Fibroblast of skin of abdomen (primary cell): ENCODE measurements around the gene CTDP1.
"Not testable (repeated sequence)": the region's sequence is repeated elsewhere in the genome, so short reads cannot be mapped to it uniquely, and the experiment has no call there.

Experiments used
- DNase-seq: peaks from one replicate; pipeline ENCODE4 v3.0.0-alpha.2; 2013

CTDP1 gene

GRCh38 chr18:79747156-79747845, 67.7 kb downstream of the CTDP1 start:
- no peak for DNase-seq

DNA sequence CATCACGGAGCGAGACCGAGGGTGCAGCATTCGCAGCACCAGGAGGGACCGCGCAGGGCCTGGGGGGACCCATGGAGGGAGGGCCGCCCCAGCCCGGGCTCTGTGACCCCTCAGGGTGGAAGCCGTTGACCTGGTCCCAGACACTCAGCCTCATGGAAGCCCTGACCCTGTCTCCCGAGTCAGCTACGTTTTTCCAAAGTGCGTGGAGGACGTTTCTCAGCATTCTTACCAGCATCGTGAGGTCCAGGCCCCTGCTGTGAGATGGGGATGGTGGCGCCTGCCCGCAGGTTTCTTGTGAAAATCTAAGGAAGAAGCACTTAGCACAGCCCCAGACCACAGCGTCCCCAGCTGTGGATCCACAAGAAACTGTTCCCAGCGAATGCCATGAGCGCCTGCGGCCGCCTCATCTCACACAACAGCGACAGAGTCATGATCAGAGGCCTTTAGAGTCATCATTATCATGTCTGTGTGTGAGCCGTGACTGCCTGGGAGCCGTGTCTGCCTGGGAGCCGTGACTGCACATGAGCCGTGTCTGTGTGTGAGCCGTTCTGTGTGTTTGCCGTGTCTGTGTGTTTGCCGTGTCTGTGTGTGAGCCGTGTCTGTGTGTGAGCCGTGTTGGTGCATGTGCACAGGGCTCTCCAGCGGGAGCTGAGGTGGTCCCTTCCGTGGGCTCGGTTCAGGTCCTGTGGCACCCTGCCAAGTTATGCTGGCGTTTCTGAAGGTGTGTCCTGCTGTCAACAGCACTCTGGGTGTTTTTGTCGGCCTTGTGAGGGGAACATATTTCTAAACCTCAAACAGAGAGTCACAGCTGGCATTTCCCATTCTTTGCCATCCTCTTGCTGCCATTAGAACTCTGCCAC, 68.9 kb downstream of the CTDP1 start:
- no peak for DNase-seq

DNA sequence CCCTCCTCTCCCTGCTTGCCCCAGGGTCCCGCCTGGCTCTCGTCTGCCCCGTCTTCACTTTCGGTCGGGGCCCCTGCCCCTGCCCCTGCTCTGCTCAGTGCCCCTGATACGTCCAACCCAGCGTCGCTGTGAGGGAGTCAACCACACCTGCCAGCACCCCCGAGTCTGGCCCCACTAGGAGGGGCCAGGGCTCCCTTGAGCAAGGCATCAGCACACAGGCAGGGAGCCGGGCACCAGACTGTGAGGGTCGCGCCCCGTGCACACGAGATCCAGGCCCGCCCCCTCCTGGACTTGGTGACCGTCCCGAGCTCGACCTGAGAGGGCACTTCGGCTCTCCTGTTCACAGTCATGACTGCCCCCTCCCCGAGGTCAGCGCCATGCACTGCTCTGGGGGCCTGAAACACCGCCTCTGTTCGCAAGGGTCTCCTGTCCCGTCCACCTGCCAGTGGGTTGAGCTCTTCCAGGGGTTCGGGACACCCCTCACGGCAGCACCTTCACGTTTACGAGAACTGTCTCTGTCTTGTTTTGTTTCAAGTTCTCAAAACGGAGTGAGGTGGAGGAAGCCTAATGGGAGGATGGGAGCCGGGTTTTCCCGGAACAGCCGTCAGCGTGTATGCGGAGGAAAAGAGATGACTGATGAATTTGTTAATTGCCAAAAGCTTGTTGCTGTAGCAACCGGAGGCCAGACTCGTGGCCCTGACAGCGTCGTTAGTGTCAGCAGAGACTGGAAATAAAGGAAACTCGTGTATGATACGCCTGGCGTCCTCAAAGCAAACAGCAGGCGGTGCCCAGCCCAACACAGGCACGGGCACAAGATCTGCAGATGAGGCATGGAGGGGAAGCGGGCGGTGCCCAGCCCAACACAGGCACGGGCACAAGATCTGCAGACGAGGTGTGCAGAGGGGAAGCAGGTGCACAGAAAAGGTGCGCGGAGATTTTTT, 69.9 kb downstream of the CTDP1 start:
- DNase-seq: peak; percentile 8

DNA sequence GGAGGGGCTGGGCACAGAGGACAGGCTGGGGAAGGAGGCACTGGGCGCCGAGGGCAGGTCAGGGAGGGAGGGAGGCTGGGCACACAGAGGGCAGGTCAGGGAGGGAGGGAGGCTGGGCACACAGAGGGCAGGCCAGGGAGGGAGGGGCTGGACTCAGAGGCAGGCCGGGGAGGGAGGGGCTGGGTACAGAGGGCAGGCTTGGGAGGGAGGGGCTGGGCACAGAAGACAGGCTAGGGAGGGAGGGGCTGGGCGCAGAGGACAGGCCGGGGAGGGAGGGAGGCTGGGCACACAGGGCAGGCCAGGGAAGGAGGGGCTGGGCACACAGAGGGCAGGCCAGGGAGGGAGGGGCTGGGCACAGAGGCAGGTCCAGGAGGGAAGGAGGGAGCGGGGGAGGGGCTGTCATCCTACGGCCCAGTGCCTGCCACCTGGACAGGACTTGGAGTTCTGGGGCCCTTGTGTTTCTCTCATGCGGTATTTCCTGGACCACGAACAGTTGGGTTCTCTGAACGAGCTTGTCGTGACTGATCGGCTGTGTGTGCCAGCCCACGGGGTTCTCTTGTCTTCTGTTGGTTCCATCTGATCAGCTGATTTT, 71.5 kb downstream of the CTDP1 start:
- DNase-seq: no peak

DNA sequence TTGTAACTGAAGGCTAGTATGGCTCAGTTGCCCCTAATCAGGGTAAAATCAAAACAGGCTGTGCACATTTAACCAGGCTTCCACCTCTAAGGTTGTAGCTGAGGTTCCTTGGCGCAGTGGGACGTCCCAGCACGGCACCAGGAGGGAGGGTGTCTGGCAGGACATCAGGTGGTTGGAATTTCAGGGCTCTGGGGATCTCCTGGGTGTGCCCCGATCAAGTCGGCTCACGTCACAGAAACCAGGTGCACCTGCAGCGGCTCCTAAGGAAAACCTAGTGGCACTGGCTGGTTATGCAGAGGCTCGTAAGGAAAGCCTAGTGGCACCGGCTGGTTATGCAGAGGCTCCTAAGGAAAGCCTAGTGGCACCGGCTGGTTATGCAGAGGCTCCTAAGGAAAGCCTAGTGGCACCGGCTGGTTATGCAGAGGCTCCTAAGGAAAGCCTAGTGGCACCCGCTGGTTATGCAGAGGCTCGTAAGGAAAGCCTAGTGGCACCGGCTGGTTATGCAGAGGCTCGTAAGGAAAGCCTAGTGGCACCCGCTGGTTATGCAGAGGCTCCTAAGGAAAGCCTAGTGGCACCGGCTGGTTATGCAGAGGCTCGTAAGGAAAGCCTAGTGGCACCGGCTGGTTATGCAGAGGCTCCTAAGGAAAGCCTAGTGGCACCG, 72.4 kb downstream of the CTDP1 start:
- DNase-seq: not testable (repeated sequence)

DNA sequence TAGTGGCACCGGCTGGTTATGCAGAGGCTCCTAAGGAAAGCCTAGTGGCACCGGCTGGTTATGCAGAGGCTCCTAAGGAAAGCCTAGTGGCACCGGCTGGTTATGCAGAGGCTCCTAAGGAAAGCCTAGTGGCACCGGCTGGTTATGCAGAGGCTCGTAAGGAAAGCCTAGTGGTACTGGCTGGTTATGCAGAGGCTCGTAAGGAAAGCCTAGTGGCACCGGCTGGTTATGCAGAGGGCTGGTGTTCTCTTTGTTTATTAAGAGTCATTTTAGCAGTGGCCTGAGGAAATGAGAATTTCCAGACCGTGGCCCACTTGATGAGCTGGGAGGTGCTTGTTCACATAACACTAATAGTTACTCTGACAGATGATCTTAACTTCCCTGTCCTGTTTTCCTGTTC, 73.3 kb downstream of the CTDP1 start:
- DNase-seq: not testable (repeated sequence)

DNA sequence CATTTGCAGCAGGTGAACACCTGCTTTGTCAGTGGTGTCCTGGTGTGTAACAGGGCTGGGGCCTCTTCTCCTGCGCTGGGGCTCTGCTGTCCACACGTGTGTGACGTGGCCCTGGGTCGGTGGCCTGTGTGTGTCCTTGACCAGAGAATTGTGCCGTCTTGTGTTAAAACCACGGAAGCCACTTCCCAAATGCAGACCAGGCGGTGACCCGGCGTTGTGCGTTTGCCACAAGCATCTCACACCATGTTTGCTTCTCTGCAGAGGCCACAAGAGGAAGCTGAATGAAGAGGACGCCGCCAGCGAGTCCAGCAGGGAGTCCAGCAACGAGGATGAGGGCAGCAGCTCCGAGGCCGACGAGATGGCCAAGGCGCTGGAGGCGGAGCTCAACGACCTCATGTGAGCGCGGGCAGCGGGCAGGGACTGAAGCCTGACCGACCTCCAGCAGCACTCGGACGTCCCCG, 73.8 kb downstream of the CTDP1 start:
- no peak for DNase-seq

DNA sequence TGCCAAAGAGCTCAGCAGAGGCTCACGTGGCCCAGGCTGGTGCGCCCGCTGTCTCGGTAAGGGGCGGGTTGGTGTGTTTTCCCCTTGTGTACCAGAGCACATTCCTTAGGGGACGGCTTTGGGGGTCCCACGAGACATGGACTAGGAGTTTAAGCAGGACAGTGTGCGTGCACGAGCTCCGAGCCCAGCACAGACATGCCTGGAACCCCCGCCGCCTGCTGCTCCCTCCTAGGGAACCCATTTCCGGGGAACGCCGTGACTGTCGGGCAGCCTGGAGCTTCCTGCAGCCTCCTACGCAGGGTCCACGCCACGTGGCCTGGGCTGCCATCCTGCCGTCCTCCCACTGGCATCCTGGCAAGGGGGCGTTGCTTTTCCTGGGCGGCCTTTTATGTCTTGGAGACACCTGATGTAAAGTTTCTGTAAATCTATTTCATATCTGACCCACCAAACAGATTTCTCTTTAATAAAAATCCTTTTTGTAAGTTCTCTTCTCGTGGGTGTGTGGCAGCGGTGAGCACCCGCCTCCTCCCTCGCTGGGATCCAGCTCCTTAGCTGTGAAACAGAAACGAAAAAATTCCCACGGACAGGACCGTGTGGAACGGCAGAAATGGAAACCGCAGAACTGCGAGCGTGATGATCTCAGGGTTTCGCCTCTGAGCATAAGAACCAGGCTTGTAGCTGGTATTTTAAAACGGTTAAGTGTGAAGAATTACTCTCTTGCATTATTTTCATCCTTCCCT, 74.6 kb downstream of the CTDP1 start:
- no peak for DNase-seq

DNA sequence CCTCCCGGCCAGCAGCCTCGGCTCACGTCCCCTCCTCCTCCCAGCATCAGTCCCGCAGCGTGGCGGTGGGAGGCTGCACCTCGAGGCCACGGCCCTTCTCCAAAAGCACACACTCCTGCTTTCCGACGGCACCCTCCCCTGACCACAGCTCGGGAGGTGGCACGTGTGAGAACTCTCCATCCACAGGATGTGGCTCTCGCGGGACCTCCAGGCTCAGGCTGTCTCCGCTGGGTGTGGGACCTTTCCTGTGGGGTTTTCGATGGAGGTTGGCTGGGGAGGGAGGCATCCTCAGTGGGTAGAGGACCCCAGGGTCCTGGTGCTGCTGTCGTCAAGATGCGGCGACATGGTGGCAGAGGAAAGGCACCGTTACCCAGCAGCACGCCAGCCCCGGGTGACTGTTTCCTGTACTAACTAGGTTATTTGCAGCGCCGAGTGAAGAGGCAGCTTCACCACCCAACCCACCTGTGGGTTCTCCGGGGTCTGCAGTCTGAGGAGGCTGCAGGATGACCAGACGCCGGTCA, 75.3 kb downstream of the CTDP1 start:
- DNase-seq: no peak

GRCh38 chr18:79755496-79756142, 76.0 kb downstream of the CTDP1 start:
- DNase-seq: no peak

- DNase-seq: no peak
Observed at GRCh38 chr18:79756143-79756500, 76.5 kb downstream of the CTDP1 start.

DNA sequence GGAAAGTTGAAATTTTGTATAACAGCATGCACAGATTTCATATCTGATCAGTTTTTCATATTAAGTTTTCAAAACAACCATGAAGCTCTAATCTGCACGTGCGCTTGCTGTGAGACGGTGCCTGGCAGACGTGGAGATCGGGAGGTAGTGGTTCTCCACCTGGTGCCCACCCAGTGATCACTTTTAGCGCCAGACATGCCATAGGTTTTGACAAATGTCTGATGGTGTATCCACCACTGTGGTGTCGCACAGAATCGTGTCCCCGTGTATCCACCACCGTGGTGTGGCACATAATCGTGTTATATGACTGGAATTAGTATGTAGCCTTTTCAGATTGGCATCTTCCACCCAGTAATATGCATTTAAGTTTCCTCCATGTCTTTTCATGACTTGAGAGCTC, 77.2 kb downstream of the CTDP1 start:
- DNase-seq: no peak

DNA sequence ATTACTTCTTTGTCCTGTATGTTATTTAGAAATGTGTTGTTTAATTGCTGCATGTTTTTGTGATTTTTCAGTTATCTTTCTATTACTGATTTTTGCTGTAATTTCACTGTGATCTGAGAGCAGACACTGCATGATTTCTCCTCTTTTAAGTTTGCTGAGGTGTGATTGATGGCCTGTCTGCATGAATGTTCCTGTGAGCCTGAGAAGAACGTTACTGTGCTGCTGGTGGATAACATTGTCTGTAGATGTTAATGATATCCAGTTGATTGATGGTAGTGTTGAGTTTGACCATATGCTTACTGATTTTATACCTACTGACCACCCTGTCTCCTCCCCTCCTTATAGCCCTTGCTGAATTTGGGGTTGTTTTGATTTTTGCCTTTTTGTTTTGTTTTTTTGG, 80.7 kb downstream of the CTDP1 start:
- DNase-seq: no peak

DNA sequence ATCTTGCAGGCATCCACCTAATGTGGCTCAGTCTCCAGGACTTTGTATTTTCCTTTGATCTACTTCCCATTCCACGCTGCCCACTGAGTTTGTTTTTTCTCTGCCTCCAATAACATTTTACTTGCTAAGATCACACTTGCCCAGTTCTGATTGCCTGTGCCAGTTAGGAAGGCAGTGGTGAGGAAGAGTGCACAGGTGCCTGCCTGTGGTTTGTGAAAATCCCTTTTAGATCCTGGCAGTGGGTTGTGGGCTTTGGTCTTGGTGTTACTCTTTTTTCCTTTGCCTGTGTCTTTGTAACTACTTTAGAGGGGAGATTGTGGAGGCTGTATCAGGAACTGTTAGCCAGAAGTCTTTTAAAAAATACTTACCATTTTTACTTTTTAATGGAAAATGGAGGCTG, 81.3 kb downstream of the CTDP1 start:
- no peak for DNase-seq

GRCh38 chr18:79763407-79763806, 83.8 kb downstream of the CTDP1 start:
- no peak for DNase-seq

DNA sequence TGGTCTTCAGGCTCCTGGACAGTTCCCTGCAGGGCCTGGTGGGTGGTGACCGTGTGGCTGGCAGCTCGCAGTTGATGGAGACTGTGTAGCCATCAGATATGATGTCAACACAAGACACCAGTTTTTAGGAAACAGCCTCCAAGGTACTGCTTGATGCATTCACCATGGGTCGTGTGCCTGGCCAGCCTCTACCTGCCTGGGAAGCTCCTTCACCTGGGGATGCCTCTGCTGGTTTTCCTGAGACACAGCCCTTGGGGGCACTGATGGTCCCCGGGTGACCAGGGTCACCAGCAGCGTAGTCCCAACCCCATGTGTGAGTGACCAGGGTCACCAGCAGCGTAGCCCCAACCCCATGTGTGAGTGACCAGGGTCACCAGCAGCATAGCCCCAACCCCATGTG, 84.5 kb downstream of the CTDP1 start:
- DNase-seq: no peak

GRCh38 chr18:79765491-79766245, 86.1 kb downstream of the CTDP1 start:
- no peak for DNase-seq

DNA sequence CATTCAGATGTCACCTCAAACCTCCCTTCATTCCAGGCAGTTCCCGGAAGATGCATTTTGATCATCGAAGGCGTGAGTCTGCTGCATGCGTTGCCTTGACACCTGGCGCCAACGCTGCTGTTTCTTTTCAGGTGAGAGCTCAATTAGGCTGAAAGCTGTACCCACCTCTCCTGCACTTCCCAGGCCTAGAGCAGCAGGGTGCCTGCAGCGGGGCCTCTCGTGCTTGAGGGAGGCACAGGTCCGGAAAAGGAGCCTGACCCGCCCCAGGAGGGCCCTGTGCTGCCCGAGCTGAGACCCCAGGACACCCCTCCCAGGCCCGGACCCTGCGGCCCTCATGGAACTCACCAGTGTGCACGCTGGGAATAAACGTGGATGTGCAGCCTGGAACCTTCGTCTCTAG, 86.7 kb downstream of the CTDP1 start:
- DNase-seq: no peak

- no peak for DNase-seq
Observed at GRCh38 chr18:79768745-79769144, 89.1 kb downstream of the CTDP1 start.
